GM12878 (cell line): ENCODE results near the gene TBC1D8. TPM values are rescaled to one million over a fixed set of nuclear protein-coding genes. Genes with fewer than 3 reads are reported as not detected.

Experiments
- ATAC-seq: fragments of 200-7000 bp; cut with Tn5 transposase; 3 replicates; pipeline ENCODE4 v1.9.1; 2020; ENCODE audit warnings: mild to moderate bottlenecking, moderate library complexity
- BruUV-seq: library from RNA; stranded (reverse); fragments of 400-500 nt; replicated peaks from 2 replicates; lab custom pipeline; 2021; lab: Mats Ljungman, UMichigan
- CTCF ChIA-PET: fragments of 300-600 bp; sonication (Branson Sonifier 250); formaldehyde crosslinking; extraction: SDS; loops from one replicate; lab custom pipeline; 2021; ENCODE audit warnings: inconsistent platforms; lab: Yijun Ruan, JAX
- POLR2A ChIA-PET: fragments of 350-600 bp; formaldehyde crosslinking; extraction: SDS; loops from one replicate; lab custom pipeline; 2021; ENCODE audit warnings: inconsistent platforms; lab: Charles Lee
- RAD21 ChIA-PET: fragments of 300-600 bp; sonication (Branson Sonifier 250); formaldehyde crosslinking; loops from one replicate; lab custom pipeline; 2023; ENCODE audit warnings: antibody characterized with exemption; ENCODE audit not compliant: unreplicated experiment; lab: Charles Lee
- SMC1A ChIA-PET: fragments of 300-600 bp; sonication (Branson Sonifier 250); formaldehyde crosslinking; loops from one replicate; lab custom pipeline; 2023; ENCODE audit not compliant: unreplicated experiment, uncharacterized antibody; lab: Charles Lee
- DNase-seq: peaks from one replicate; pipeline ENCODE4 v3.0.0-alpha.2; 2011; ENCODE audit warnings: low read depth, low spot score
- FAIRE-seq: peaks from 3 replicates; lab custom pipeline; 2011; peaks lifted over from hg19 to GRCh38; lab: Jason Lieb, UNC
- H2AFZ ChIP-seq: 2 replicates; pipeline ENCODE4 v1.6.0; 2011; ENCODE audit warnings: low read depth, low read length, control low read depth; ENCODE audit not compliant: control insufficient read depth
- H3K27ac ChIP-seq: 2 replicates; pipeline ENCODE4 v1.5.1; 2011; ENCODE audit warnings: control low read depth; ENCODE audit not compliant: control insufficient read depth, insufficient read depth
- H3K27me3 ChIP-seq, 2 experiments: replicated peaks in 1 of 2; 2 replicates each; pipeline versions ENCODE4 v1.6.0 to v1.6.1; 2011; ENCODE audit warnings: low read length in 1 of 2; ENCODE audit not compliant: control insufficient read depth in 2 of 2, insufficient read depth in 2 of 2
- H3K36me3 ChIP-seq, 2 experiments: 2 replicates each; pipeline ENCODE4 v1.5.1; 2011; ENCODE audit warnings: low read length in 1 of 2; ENCODE audit not compliant: control insufficient read depth in 2 of 2, insufficient read depth in 2 of 2
- H3K4me1 ChIP-seq: 2 replicates; pipeline ENCODE4 v1.6.1; 2011; ENCODE audit warnings: mild to moderate bottlenecking, low read length, moderate library complexity, mixed read lengths; ENCODE audit not compliant: control insufficient read depth, insufficient read depth
- H3K4me2 ChIP-seq: 2 replicates; pipeline ENCODE4 v1.6.0; 2011; ENCODE audit warnings: control low read depth; ENCODE audit not compliant: control insufficient read depth, insufficient read depth
- H3K4me3 ChIP-seq: fragments of 200-600 bp; sonication (generic); 2 replicates; pipeline ENCODE4 v1.5.1; 2016
- H3K79me2 ChIP-seq: 2 replicates; pipeline ENCODE4 v1.6.0; 2011; ENCODE audit warnings: low read length; ENCODE audit not compliant: control insufficient read depth, insufficient read depth
- H3K9ac ChIP-seq: 2 replicates; pipeline ENCODE4 v1.8.0; 2011; ENCODE audit warnings: low read length, control low read depth, mixed read lengths; ENCODE audit not compliant: control insufficient read depth, insufficient read depth
- H3K9me3 ChIP-seq: replicated peaks from 3 replicates; pipeline ENCODE4 v1.5.1; 2011; ENCODE audit warnings: mild to moderate bottlenecking, low read length; ENCODE audit not compliant: control insufficient read depth, insufficient read depth
- H4K20me1 ChIP-seq: 2 replicates; pipeline ENCODE4 v1.6.0; 2011; ENCODE audit not compliant: control insufficient read depth, insufficient read depth
- CEBPB ChIP-seq, 2 experiments: fragments of 150-350 bp in 1 of 2; IDR thresholded peaks; 2 replicates each; pipeline ENCODE4 v1.6.1; 2012 to 2014; ENCODE audit warnings: low read depth in 2 of 2, low read length in 2 of 2, borderline replicate concordance in 1 of 2, inconsistent platforms in 1 of 2
- CREM ChIP-seq: IDR thresholded peaks from 2 replicates; pipeline ENCODE4 v1.6.1; 2014; ENCODE audit warnings: antibody characterized with exemption, low read depth
- EZH2 ChIP-seq: IDR thresholded peaks from 2 replicates; pipeline ENCODE4 v1.6.1; 2012; ENCODE audit warnings: low read depth, mild to moderate bottlenecking, control low read depth, inconsistent platforms, low read length, borderline replicate concordance; ENCODE audit not compliant: control insufficient read depth
- WGBS: methylation state at CpG from one replicate; pipeline ENCODE4 v1.1.6; 2016; ENCODE audit warnings: low lambda C conversion rate; ENCODE audit not compliant: insufficient replicate concordance, insufficient coverage; ENCODE audit errors: missing lambda C conversion rate; 5-methylcytosine and 5-hydroxymethylcytosine counted together
- in situ Hi-C: fragments of 300-500 bp; cut with MboI; formaldehyde crosslinking; loops from 9 replicates; pipeline ENCODE4 v1.14.3; 2018; ENCODE audit warnings: mixed read lengths
- intact Hi-C: fragments of 100-400 bp; cut with micrococcal nuclease; formaldehyde crosslinking; loops from one replicate; pipeline ENCODE4 v1.14.2; 2022; ENCODE audit not compliant: unreplicated experiment
- polyA plus RNA-seq, 11 experiments: library from polyadenylated mRNA; depleted of rRNA in 4 of 11; unstranded in 6 of 11; stranded (reverse) in 5 of 11; fragments of >200 nt; fragmentation: Nextera tagmentation in 4 of 11; fragmentation: Illumina TruSeq in 1 of 11; extraction: Ambion mirVana in 4 of 11; extraction: Trizol in 1 of 11; gene quantifications; 1 replicate in 1 of 11; 2 replicates in 10 of 11; pipeline versions ENCODE4 v1.2.1 to v1.2.3, GENCODE V29; 2011 to 2016; ENCODE audit warnings: inconsistent platforms in 2 of 11, missing spikeins in 2 of 11, low read depth in 1 of 11
- total RNA-seq, 4 experiments: library from RNA; depleted of rRNA in 3 of 4; stranded (reverse); fragments of >200 nt in 3 of 4; fragmentation: Illumina TruSeq in 1 of 4; extraction: Trizol in 1 of 4; gene quantifications; 2 replicates each; pipeline versions ENCODE4 v1.2.1 to v1.2.3, GENCODE V29; 2013 to 2021

Gene TBC1D8
- total and polyA plus RNA-seq, 10 of the 15 experiments (the other 5 are each of a cell fraction or from before 2014, with no cell fraction given): 0.80 to 4.9 (median 4.4) TPM

DNA sequence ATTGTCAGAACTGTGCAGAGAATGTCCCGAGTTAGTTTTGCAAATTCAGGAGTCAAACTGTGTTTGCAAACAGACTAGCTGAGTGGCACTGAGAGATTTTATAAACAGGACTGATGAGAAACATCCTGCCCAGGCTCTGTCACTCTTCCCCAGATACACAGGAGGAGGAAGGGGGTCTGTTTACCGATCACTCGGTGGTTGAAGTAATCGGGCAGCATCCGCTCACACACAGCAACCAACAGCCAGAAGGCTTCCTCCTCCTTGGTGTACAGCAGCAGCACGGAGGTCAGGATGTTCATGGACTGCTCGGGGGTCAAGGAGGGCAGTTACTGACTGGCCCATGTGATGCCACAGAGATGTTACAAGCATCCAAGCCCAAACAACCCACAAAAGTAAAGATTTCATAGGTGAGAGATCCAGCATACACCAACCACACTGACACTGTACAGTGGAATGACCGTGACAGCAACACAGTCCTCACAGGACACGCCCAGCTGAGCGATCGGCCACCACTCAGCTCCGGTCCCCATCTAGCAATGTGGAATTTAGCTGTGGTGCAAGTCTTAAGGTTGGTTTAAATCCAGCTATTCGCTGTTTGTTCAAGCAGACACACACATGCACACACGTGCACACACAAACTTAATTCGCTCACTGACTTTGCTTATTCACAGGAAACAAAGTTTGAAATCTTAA, 119.0 kb downstream of the TBC1D8 start:
- intact Hi-C loops (no loop called here), in situ Hi-C loops (no loop called here)
- 45% methylated on average over 15 of the region's 15 CpGs for WGBS
- FAIRE-seq: no peak
- Histone ChIP-seq H4K20me1 (no peaks in the 10 kb centered on the region), H3K4me2 (no peak overlapping the region), H3K27me3 (no peaks in the 10 kb centered on the region), H3K79me2 (no peaks in the 10 kb centered on the region), H3K9ac (no peak overlapping the region), H3K27ac (no peak overlapping the region), H3K36me3 (no peaks in the 10 kb centered on the region; a peak in 2 of 4 replicates), H3K9me3 (no peaks in the 10 kb centered on the region), H2AFZ (no peak overlapping the region), H3K4me3 (no peak overlapping the region), H3K4me1 (no peaks in the 10 kb centered on the region)
- TF ChIP-seq CREM: no peak
- RAD21 ChIA-PET: interaction anchor here (1.6 kb wide), 1 partner anchor 20 kb away, joined by 4 read pairs; no protein-coding TSS in a partner anchor
- ATAC-seq: no peak
- no peak for DNase-seq
- POLR2A ChIA-PET: interaction anchor here (0.5 kb wide), 1 partner anchor 32 kb away, joined by 3 read pairs; no protein-coding TSS in a partner anchor
- CTCF ChIA-PET: interaction anchor here (0.7 to 2.1 kb wide), 5 partner anchors 13 to 173 kb away, joined by 3 to 7 read pairs (median 4); no protein-coding TSS in a partner anchor
- no TSS peak for BruUV-seq
- SMC1A ChIA-PET: interaction anchor here (1.4 kb wide), 1 partner anchor 84 kb away, joined by 3 read pairs; no protein-coding TSS in a partner anchor

DNA sequence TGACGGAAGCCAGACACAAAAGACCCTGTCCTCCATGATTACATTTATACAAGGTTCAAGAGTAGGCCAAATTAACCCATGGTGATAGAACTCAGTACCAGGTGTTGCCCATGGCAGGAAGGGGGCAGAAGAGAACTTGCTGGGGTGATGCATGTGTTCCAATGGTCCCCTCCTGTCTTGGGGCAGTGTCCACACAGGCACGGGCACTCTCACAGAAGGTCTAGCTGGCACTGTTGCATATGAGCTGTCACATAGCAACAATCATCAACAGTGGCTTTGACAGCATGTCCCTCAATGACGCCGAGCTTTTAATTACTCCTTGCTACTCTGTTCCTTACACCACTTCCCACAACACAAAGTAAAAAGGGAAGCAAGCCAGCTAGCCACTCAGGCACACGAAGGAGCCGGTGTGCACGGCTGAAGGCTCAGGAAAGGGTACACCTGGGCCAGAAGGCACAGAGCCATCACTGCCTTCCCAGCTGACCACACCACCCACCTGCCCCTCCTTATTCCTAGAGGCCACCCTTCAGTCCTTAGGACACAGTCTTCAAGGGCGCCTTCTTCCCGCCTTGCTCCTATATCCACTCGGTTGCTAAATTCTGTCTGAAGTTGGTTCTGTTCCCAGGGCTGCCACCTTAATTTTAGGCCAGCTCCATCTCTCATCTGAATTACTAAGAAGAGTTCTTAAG, 120.2 kb downstream of the TBC1D8 start:
- DNase-seq (no peak), ATAC-seq (peak; percentile 22; the same call in 1 of the 3 replicates), FAIRE-seq (no peak)
- no peaks in the 10 kb centered on the region for H4K20me1 ChIP-seq
- no peaks in the 10 kb centered on the region for H3K4me1 ChIP-seq
- no peaks in the 10 kb centered on the region; a peak in 2 of 4 replicates for H3K36me3 ChIP-seq
- no peak overlapping the region for H2AFZ ChIP-seq
- 53% methylated on average over 10 of the region's 10 CpGs for WGBS
- BruUV-seq: no TSS peak
- ChIA-PET SMC1A (interaction anchor here (0.5 to 1.4 kb wide), 2 partner anchors 33 to 85 kb away, joined by 3 to 4 read pairs; no protein-coding TSS in a partner anchor), CTCF (interaction anchor here (2.0 to 2.1 kb wide), 2 partner anchors 122 to 172 kb away, joined by 4 to 5 read pairs; no protein-coding TSS in a partner anchor), RAD21 (interaction anchor here (1.6 kb wide), 1 partner anchor 19 kb away, joined by 4 read pairs; no protein-coding TSS in a partner anchor), POLR2A (no interaction called here)
- no peak for TF ChIP-seq EZH2
- no peak for TF ChIP-seq CEBPB (IDR thresholded peaks at IDR 0.05; ENCODE audit: borderline replicate concordance in 1 of 2, low read depth in 2 of 2, low read length in 2 of 2)
- no peak overlapping the region for H3K4me3 ChIP-seq
- H3K9me3 ChIP-seq: no peaks in the 10 kb centered on the region
- intact Hi-C loops (no loop called here), in situ Hi-C loops (no loop called here)
- H3K27me3 ChIP-seq: no peaks in the 10 kb centered on the region
- H3K27ac ChIP-seq: no peak overlapping the region
- no peaks in the 10 kb centered on the region for H3K79me2 ChIP-seq
- H3K9ac ChIP-seq: no peak overlapping the region
- no peak overlapping the region for H3K4me2 ChIP-seq
